B cell (primary cell): ENCODE results near the gene MAZ. TPM values are rescaled to one million over a fixed set of nuclear protein-coding genes. Genes with fewer than 3 reads are reported as not detected.
A peak's percentile ranks its signal among the peaks of the same experiment; 100 is the strongest.

Experiments used
- ATAC-seq: fragments of 200-7000 bp; cut with Tn5 transposase; one replicate; pipeline ENCODE4 v1.10.0; 2021; ENCODE audit warnings: low read depth, mild to moderate bottlenecking, moderate number of reproducible peaks, moderate library complexity
- CTCF ChIA-PET: fragments of 350-600 bp; sonication (Branson Sonifier 250); formaldehyde crosslinking; loops from one replicate; lab custom pipeline; 2021; ENCODE audit warnings: antibody characterized with exemption, inconsistent platforms; lab: Charles Lee
- POLR2A ChIA-PET: fragments of 350-600 bp; sonication (Branson Sonifier 250); formaldehyde crosslinking; loops from one replicate; lab custom pipeline; 2021; ENCODE audit warnings: antibody characterized with exemption; lab: Charles Lee
- DNase-seq: peaks from one replicate; pipeline ENCODE4 v3.0.0; 2013
- H2AFZ ChIP-seq: 2 replicates; pipeline ENCODE4 v1.6.1; 2012; ENCODE audit warnings: mild to moderate bottlenecking, low read depth, low read length; ENCODE audit not compliant: insufficient read depth, poor library complexity, severe bottlenecking
- H3K27ac ChIP-seq, 2 donors: 1 replicate in 1 of 2; 2 replicates in 1 of 2; pipeline ENCODE4 v1.5.1; 2012 to 2013; ENCODE audit warnings: low read length in 2 of 2, mild to moderate bottlenecking in 2 of 2, moderate library complexity in 1 of 2
- H3K27me3 ChIP-seq, 4 experiments: fragments of 200-600 bp in 1 of 4; sonication (generic) in 1 of 4; replicated peaks in 1 of 4; 1 replicate in 2 of 4; 2 replicates in 2 of 4; pipeline versions ENCODE4 v1.6.1 to v1.7.0; 2013 to 2016; ENCODE audit warnings: low read length in 3 of 4, mild to moderate bottlenecking in 2 of 4, mixed read lengths in 1 of 4, moderate library complexity in 1 of 4; ENCODE audit not compliant: insufficient read depth in 4 of 4, control insufficient read depth in 3 of 4; ENCODE audit errors: control extremely low read depth in 1 of 4
- H3K36me3 ChIP-seq, 2 experiments: replicated peaks in 1 of 2; 1 replicate in 1 of 2; 2 replicates in 1 of 2; pipeline versions ENCODE4 v1.6.1 to v1.7.1; 2013; ENCODE audit warnings: low read length in 1 of 2; ENCODE audit not compliant: insufficient read depth in 2 of 2, control insufficient read depth in 1 of 2; ENCODE audit errors: control extremely low read depth in 1 of 2, extremely low read depth in 1 of 2
- H3K4me1 ChIP-seq, 2 donors: fragments of 200-600 bp in 1 of 2; sonication (generic) in 1 of 2; 1 replicate in 1 of 2; 2 replicates in 1 of 2; pipeline versions ENCODE4 v1.5.1 to v1.6.1; 2013 to 2017; ENCODE audit warnings: low read length in 2 of 2; ENCODE audit not compliant: control insufficient read depth in 2 of 2, insufficient read depth in 2 of 2
- H3K4me2 ChIP-seq: replicated peaks from 2 replicates; pipeline ENCODE3; 2012; ENCODE audit warnings: mild to moderate bottlenecking, low read depth, low read length; ENCODE audit not compliant: poor library complexity, severe bottlenecking
- H3K4me3 ChIP-seq, 5 experiments: fragments of 200-600 bp in 1 of 5; sonication (generic) in 1 of 5; 1 replicate in 3 of 5; 2 replicates in 2 of 5; pipeline versions ENCODE4 v1.5.1 to v1.7.0; 2011 to 2016; ENCODE audit warnings: low read length in 4 of 5, mild to moderate bottlenecking in 4 of 5, low read depth in 2 of 5, control low read depth in 1 of 5, moderate library complexity in 1 of 5; ENCODE audit not compliant: insufficient read depth in 1 of 5; ENCODE audit errors: control extremely low read depth in 1 of 5, extremely low read depth in 1 of 5
- H3K79me2 ChIP-seq: fragments of 200-600 bp; sonication (generic); one replicate; pipeline ENCODE4 v1.6.0; 2016; ENCODE audit warnings: low read length; ENCODE audit not compliant: control insufficient read depth, insufficient read depth
- H3K9ac ChIP-seq: fragments of 200-600 bp; sonication (generic); 2 replicates; pipeline ENCODE4 v1.6.1; 2017; ENCODE audit warnings: mild to moderate bottlenecking, low read length, moderate library complexity
- H3K9me3 ChIP-seq, 3 donors: one replicate each; pipeline versions ENCODE4 v1.6.1 to v1.7.1; 2013; ENCODE audit warnings: low read length in 2 of 3; ENCODE audit not compliant: control insufficient read depth in 2 of 3, insufficient read depth in 1 of 3; ENCODE audit errors: control extremely low read depth in 1 of 3
- H4K20me1 ChIP-seq: 2 replicates; pipeline ENCODE4 v1.6.0; 2012; ENCODE audit warnings: mild to moderate bottlenecking, low read length; ENCODE audit not compliant: insufficient read depth, control insufficient read depth, poor library complexity, severe bottlenecking
- H3K27ac Mint-ChIP-seq: one replicate; pipeline ENCODE4 v1.8.0; 2021; ENCODE audit warnings: mixed read lengths
- H3K27me3 Mint-ChIP-seq: one replicate; pipeline ENCODE4 v1.8.0; 2021; ENCODE audit warnings: mixed read lengths
- H3K4me1 Mint-ChIP-seq: one replicate; pipeline ENCODE4 v1.8.0; 2021; ENCODE audit warnings: mixed read lengths
- H3K4me3 Mint-ChIP-seq: one replicate; pipeline ENCODE4 v1.8.0; 2021; ENCODE audit warnings: mixed read lengths
- H3K9me3 Mint-ChIP-seq: one replicate; pipeline ENCODE4 v1.8.0; 2022; ENCODE audit warnings: mixed read lengths; ENCODE audit not compliant: insufficient read depth
- CTCF ChIP-seq: fragments of 200-600 bp; IDR thresholded peaks from one replicate; pipeline ENCODE4 v1.8.0; 2022; ENCODE audit warnings: antibody characterized with exemption, mild to moderate bottlenecking
- EZH2 ChIP-seq: IDR thresholded peaks from 2 replicates; pipeline ENCODE4 v1.6.1; 2012; ENCODE audit warnings: borderline replicate concordance, low read depth, mild to moderate bottlenecking, moderate library complexity, low read length; ENCODE audit not compliant: insufficient read depth, poor library complexity, severe bottlenecking
- WGBS: methylation state at CpG from one replicate; pipeline ENCODE4 v1.1.5; 2013; ENCODE audit warnings: missing lambda C conversion rate; ENCODE audit not compliant: insufficient coverage; 5-methylcytosine and 5-hydroxymethylcytosine counted together
- intact Hi-C: fragments of 100-400 bp; cut with micrococcal nuclease; formaldehyde crosslinking; loops from one replicate; pipeline ENCODE4 v1.10.0; 2022
- polyA plus RNA-seq: library from polyadenylated mRNA; depleted of rRNA; stranded (reverse); fragments of >200 nt; gene quantifications from 2 replicates; pipeline ENCODE4 v1.2.3, GENCODE V29; 2012
- total RNA-seq, 2 donors: library from RNA; stranded (reverse); fragments of 120-200 nt in 1 of 2; gene quantifications; 1 replicate in 1 of 2; 2 replicates in 1 of 2; pipeline versions ENCODE4 v1.2.3 to v1.2.4, GENCODE V29; 2013 to 2022

MAZ gene
- total and polyA plus RNA-seq, 2 donors (not counting 1 experiment from before 2014, with no cell fraction given) = 170 to 198 TPM

- Histone ChIP-seq H3K36me3 (peaks cover 2 to 23% of the 10 kb centered on the region in 2 experiments), H2AFZ (no peak overlapping the region), H3K4me3 (no peak overlapping the region), H3K4me1 (peaks cover 47 to 64% of the 10 kb centered on the region in 2 donors), H4K20me1 (peaks cover 48% of the 10 kb centered on the region), H3K4me2 (no peak overlapping the region), H3K79me2 (peaks cover 45% of the 10 kb centered on the region), H3K27ac (no peak overlapping the region), H3K27me3 (peaks cover 0 to 13% (median 5%) of the 10 kb centered on the region in 4 experiments), H3K9ac (no peak overlapping the region), H3K9me3 (peaks cover 0 to 5% (median 0%) of the 10 kb centered on the region in 3 donors)
- TF ChIP-seq EZH2 (no peak), CTCF (no peak)
- ATAC-seq = no peak
- intact Hi-C loops = loop anchor here (10.0 kb wide), 1 partner anchor 219 kb away; no protein-coding TSS in a partner anchor
- H3K27ac Mint-ChIP-seq = no peak overlapping the region
- no peaks in the 10 kb centered on the region for H3K9me3 Mint-ChIP-seq
- peak; percentile 35 for DNase-seq
- WGBS = 75% methylated on average over 16 of the region's 24 CpGs
- ChIA-PET CTCF (no interaction called here), POLR2A (interaction anchor here (0.5 to 1.1 kb wide), 6 partner anchors 9 to 820 kb away, joined by 3 to 10 read pairs (median 4); no protein-coding TSS in a partner anchor)
- no peaks in the 10 kb centered on the region for H3K27me3 Mint-ChIP-seq
- H3K4me3 Mint-ChIP-seq = peak overlapping the region; percentile 97
- peaks cover 61% of the 10 kb centered on the region for H3K4me1 Mint-ChIP-seq
Measured at GRCh38 chr16:29813644-29814562, 7.6 kb downstream of the MAZ start.
